GM12878 (cell line): ENCODE results near the gene UBE2M. TPM values are rescaled to one million over a fixed set of nuclear protein-coding genes. Genes with fewer than 3 reads are reported as not detected.

Source experiments
- ASH2L ChIP-seq: fragments of 300-600, 200-600 bp; sonication (generic); IDR thresholded peaks from 2 replicates; pipeline ENCODE4 v1.6.1; 2017; ENCODE audit warnings: low read depth, mild to moderate bottlenecking, borderline replicate concordance
- CBFB ChIP-seq: IDR thresholded peaks from 2 replicates; pipeline ENCODE4 v1.6.1; 2016; ENCODE audit warnings: antibody characterized with exemption, low read depth
- CHD1 ChIP-seq: IDR thresholded peaks from 2 replicates; pipeline ENCODE4 v1.6.1; 2012; ENCODE audit warnings: low read depth, low read length, improper control_type of control experiment
- CHD4 ChIP-seq: fragments of 200-600 bp; sonication (generic); IDR thresholded peaks from 2 replicates; pipeline ENCODE4 v1.6.1; 2016; ENCODE audit warnings: mild to moderate bottlenecking
- FOXK2 ChIP-seq: fragments of 450-650 bp; IDR thresholded peaks from 2 replicates; pipeline ENCODE4 v1.6.1; 2017; ENCODE audit warnings: mild to moderate bottlenecking, moderate library complexity
- HDAC2 ChIP-seq: fragments of 200-600 bp; sonication (generic); IDR thresholded peaks from 2 replicates; pipeline ENCODE4 v1.6.1; 2017
- MTA3 ChIP-seq: IDR thresholded peaks from 2 replicates; pipeline ENCODE4 v1.6.1; 2012; ENCODE audit warnings: low read length, inconsistent platforms, borderline replicate concordance
- NFIC ChIP-seq: IDR thresholded peaks from 2 replicates; pipeline ENCODE4 v1.6.1; 2012; ENCODE audit warnings: low read depth, mild to moderate bottlenecking, inconsistent platforms, low read length, moderate library complexity
- POLR2A ChIP-seq: IDR thresholded peaks from 2 replicates; pipeline ENCODE4 v1.6.1; 2011; ENCODE audit warnings: low read depth, mild to moderate bottlenecking, low read length
- TAF1 ChIP-seq: IDR thresholded peaks from 2 replicates; pipeline ENCODE4 v1.6.1; 2011; ENCODE audit warnings: mild to moderate bottlenecking, low read depth, low read length, borderline replicate concordance
- TCF7 ChIP-seq: IDR thresholded peaks from 2 replicates; pipeline ENCODE4 v1.6.1; 2014; ENCODE audit warnings: antibody characterized with exemption, borderline replicate concordance
- polyA plus RNA-seq, 11 experiments: library from polyadenylated mRNA; depleted of rRNA in 4 of 11; unstranded in 6 of 11; stranded (reverse) in 5 of 11; fragments of >200 nt; fragmentation: Nextera tagmentation in 4 of 11; fragmentation: Illumina TruSeq in 1 of 11; extraction: Ambion mirVana in 4 of 11; extraction: Trizol in 1 of 11; gene quantifications; 1 replicate in 1 of 11; 2 replicates in 10 of 11; pipeline versions ENCODE4 v1.2.1 to v1.2.3, GENCODE V29; 2011 to 2016; ENCODE audit warnings: inconsistent platforms in 2 of 11, missing spikeins in 2 of 11, low read depth in 1 of 11
- total RNA-seq, 4 experiments: library from RNA; depleted of rRNA in 3 of 4; stranded (reverse); fragments of >200 nt in 3 of 4; fragmentation: Illumina TruSeq in 1 of 4; extraction: Trizol in 1 of 4; gene quantifications; 2 replicates each; pipeline versions ENCODE4 v1.2.1 to v1.2.3, GENCODE V29; 2013 to 2021
- TF ChIP-seq, protein P1 (sequence below): IDR thresholded peaks from 2 replicates; pipeline ENCODE4 v1.6.1; 2012; ENCODE audit warnings: mild to moderate bottlenecking, low read depth, low read length
- TF ChIP-seq, protein P2 (sequence below): fragments of 450-650 bp; IDR thresholded peaks from 2 replicates; pipeline ENCODE4 v1.6.1; 2017; ENCODE audit warnings: mild to moderate bottlenecking, moderate library complexity
- TF ChIP-seq, protein P3 (sequence below): fragments of 450-650 bp; formaldehyde crosslinking; IDR thresholded peaks from 2 replicates; pipeline ENCODE4 v1.5.0; 2022; ENCODE audit warnings: mild to moderate bottlenecking, missing genetic modification characterization
- TF ChIP-seq, protein P4 (sequence below): fragments of 450-650 bp; IDR thresholded peaks from 2 replicates; pipeline ENCODE4 v1.6.1; 2017; ENCODE audit warnings: low read depth, mild to moderate bottlenecking, moderate library complexity
- TF ChIP-seq, protein P5 (sequence below): IDR thresholded peaks from 2 replicates; pipeline ENCODE4 v1.6.1; 2011; ENCODE audit warnings: borderline replicate concordance, low read depth, mild to moderate bottlenecking, moderate library complexity, mixed read lengths, low read length; ENCODE audit not compliant: insufficient read depth; ENCODE audit errors: extremely low read length

UBE2M gene
- total and polyA plus RNA-seq, 10 of the 15 experiments (the other 5 are each of a cell fraction or from before 2014, with no cell fraction given), result 1.4 to 105 (median 73.9) TPM

DNA sequence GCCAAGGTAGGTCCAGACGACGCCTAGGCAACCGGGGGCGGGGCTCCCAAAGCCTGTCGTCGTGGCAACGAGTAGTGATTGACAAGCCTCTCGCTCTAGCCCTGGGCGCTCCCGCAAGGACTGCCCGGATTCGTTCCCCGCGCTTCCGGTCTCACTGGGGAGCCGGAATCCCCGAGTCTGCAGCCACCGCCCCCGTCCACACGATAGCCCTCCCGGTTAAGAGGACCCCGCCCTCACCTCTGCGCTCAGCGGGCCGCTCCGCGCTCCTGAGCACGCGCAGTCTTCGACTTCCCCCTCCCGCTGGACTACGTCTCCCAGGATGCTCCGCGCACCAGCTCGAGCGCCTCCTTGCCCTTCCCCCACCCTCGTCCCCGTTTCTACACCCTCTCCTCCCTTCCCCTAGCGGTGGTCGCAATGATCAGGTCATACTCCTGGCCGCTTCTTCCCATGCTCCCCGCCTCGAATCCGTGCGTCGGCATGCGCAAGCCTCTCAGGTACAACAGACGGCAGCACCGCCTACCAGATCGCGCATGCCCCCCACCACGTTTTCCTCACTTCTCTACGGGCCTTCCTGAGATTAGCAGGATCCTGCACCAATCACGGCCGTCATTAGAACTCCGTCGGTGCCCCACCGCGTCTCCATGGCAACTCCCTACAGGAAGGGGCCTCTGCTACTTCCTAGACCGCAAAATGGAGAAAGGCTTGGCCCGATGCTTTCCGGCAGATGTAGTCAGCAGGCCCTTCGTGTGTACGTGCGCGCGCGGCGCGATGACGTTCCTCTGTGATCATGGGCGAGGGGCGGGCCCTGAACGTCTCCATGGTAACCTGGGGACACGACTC, 14.6 kb upstream of the UBE2M start, which contains the start of gene MZF1 (continued):
- TF ChIP-seq, protein P1, sequence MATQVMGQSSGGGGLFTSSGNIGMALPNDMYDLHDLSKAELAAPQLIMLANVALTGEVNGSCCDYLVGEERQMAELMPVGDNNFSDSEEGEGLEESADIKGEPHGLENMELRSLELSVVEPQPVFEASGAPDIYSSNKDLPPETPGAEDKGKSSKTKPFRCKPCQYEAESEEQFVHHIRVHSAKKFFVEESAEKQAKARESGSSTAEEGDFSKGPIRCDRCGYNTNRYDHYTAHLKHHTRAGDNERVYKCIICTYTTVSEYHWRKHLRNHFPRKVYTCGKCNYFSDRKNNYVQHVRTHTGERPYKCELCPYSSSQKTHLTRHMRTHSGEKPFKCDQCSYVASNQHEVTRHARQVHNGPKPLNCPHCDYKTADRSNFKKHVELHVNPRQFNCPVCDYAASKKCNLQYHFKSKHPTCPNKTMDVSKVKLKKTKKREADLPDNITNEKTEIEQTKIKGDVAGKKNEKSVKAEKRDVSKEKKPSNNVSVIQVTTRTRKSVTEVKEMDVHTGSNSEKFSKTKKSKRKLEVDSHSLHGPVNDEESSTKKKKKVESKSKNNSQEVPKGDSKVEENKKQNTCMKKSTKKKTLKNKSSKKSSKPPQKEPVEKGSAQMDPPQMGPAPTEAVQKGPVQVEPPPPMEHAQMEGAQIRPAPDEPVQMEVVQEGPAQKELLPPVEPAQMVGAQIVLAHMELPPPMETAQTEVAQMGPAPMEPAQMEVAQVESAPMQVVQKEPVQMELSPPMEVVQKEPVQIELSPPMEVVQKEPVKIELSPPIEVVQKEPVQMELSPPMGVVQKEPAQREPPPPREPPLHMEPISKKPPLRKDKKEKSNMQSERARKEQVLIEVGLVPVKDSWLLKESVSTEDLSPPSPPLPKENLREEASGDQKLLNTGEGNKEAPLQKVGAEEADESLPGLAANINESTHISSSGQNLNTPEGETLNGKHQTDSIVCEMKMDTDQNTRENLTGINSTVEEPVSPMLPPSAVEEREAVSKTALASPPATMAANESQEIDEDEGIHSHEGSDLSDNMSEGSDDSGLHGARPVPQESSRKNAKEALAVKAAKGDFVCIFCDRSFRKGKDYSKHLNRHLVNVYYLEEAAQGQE, result peak; percentile 5; the same call in 1 of the 2 replicates
- TF ChIP-seq CHD4 (no peak), HDAC2 (no peak), TAF1 (no peak; the same call in 1 of the 2 replicates), ASH2L (no peak), TCF7 (no peak), POLR2A (peak; percentile 84), MTA3 (no peak), NFIC (no peak), CHD1 (peak; percentile 82; the same call in 1 of the 2 replicates), FOXK2 (peak; percentile 79), CBFB (peak; percentile 87)
- TF ChIP-seq, protein P2, sequence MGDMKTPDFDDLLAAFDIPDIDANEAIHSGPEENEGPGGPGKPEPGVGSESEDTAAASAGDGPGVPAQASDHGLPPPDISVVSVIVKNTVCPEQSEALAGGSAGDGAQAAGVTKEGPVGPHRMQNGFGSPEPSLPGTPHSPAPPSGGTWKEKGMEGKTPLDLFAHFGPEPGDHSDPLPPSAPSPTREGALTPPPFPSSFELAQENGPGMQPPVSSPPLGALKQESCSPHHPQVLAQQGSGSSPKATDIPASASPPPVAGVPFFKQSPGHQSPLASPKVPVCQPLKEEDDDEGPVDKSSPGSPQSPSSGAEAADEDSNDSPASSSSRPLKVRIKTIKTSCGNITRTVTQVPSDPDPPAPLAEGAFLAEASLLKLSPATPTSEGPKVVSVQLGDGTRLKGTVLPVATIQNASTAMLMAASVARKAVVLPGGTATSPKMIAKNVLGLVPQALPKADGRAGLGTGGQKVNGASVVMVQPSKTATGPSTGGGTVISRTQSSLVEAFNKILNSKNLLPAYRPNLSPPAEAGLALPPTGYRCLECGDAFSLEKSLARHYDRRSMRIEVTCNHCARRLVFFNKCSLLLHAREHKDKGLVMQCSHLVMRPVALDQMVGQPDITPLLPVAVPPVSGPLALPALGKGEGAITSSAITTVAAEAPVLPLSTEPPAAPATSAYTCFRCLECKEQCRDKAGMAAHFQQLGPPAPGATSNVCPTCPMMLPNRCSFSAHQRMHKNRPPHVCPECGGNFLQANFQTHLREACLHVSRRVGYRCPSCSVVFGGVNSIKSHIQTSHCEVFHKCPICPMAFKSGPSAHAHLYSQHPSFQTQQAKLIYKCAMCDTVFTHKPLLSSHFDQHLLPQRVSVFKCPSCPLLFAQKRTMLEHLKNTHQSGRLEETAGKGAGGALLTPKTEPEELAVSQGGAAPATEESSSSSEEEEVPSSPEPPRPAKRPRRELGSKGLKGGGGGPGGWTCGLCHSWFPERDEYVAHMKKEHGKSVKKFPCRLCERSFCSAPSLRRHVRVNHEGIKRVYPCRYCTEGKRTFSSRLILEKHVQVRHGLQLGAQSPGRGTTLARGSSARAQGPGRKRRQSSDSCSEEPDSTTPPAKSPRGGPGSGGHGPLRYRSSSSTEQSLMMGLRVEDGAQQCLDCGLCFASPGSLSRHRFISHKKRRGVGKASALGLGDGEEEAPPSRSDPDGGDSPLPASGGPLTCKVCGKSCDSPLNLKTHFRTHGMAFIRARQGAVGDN, result no peak
- TF ChIP-seq, protein P3, sequence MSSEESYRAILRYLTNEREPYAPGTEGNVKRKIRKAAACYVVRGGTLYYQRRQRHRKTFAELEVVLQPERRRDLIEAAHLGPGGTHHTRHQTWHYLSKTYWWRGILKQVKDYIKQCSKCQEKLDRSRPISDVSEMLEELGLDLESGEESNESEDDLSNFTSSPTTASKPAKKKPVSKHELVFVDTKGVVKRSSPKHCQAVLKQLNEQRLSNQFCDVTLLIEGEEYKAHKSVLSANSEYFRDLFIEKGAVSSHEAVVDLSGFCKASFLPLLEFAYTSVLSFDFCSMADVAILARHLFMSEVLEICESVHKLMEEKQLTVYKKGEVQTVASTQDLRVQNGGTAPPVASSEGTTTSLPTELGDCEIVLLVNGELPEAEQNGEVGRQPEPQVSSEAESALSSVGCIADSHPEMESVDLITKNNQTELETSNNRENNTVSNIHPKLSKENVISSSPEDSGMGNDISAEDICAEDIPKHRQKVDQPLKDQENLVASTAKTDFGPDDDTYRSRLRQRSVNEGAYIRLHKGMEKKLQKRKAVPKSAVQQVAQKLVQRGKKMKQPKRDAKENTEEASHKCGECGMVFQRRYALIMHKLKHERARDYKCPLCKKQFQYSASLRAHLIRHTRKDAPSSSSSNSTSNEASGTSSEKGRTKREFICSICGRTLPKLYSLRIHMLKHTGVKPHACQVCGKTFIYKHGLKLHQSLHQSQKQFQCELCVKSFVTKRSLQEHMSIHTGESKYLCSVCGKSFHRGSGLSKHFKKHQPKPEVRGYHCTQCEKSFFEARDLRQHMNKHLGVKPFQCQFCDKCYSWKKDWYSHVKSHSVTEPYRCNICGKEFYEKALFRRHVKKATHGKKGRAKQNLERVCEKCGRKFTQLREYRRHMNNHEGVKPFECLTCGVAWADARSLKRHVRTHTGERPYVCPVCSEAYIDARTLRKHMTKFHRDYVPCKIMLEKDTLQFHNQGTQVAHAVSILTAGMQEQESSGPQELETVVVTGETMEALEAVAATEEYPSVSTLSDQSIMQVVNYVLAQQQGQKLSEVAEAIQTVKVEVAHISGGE, result no peak
- TF ChIP-seq, protein P4, sequence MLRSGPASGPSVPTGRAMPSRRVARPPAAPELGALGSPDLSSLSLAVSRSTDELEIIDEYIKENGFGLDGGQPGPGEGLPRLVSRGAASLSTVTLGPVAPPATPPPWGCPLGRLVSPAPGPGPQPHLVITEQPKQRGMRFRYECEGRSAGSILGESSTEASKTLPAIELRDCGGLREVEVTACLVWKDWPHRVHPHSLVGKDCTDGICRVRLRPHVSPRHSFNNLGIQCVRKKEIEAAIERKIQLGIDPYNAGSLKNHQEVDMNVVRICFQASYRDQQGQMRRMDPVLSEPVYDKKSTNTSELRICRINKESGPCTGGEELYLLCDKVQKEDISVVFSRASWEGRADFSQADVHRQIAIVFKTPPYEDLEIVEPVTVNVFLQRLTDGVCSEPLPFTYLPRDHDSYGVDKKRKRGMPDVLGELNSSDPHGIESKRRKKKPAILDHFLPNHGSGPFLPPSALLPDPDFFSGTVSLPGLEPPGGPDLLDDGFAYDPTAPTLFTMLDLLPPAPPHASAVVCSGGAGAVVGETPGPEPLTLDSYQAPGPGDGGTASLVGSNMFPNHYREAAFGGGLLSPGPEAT, result peak; percentile 26; the same call in 1 of the 2 replicates
- TF ChIP-seq, protein P5, sequence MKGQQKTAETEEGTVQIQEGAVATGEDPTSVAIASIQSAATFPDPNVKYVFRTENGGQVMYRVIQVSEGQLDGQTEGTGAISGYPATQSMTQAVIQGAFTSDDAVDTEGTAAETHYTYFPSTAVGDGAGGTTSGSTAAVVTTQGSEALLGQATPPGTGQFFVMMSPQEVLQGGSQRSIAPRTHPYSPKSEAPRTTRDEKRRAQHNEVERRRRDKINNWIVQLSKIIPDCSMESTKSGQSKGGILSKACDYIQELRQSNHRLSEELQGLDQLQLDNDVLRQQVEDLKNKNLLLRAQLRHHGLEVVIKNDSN, result peak; percentile 39
